ENCODE data around the gene KLHL40.

- TF ChIP-seq CTCF (IDR thresholded peaks at IDR 0.05) (no peak), POLR2A (IDR thresholded peaks at IDR 0.05) (no peak)
These were observed 23.1 kb upstream of the KLHL40 start for GRCh38 chr3:42662037-42662812.
